HepG2 (cell line): ENCODE measurements around the gene TMTC3. TPM values are rescaled to one million over a fixed set of nuclear protein-coding genes. Genes with fewer than 3 reads are reported as not detected.
"Not testable (repeated sequence)": the region's sequence is repeated elsewhere in the genome, so short reads cannot be mapped to it uniquely, and the experiment has no call there.

Experiments
- ATAC-seq: fragments of 200-7000 bp; cut with Tn5 transposase; 3 replicates; pipeline ENCODE4 v1.9.1; 2020; ENCODE audit warnings: mild to moderate bottlenecking, moderate library complexity
- BruUV-seq: library from RNA; stranded (reverse); fragments of 400-500 nt; replicated peaks from 2 replicates; lab custom pipeline; 2021; lab: Mats Ljungman, UMichigan
- CTCF ChIA-PET: fragments of 300-600 bp; formaldehyde crosslinking; extraction: SDS; loops from one replicate; lab custom pipeline; 2021; ENCODE audit warnings: low total read pairs, inconsistent platforms, low intra/inter-chr PET ratio; lab: Yijun Ruan, JAX
- POLR2A ChIA-PET: fragments of 350-600 bp; sonication (Branson Sonifier 250); formaldehyde crosslinking; loops from one replicate; lab custom pipeline; 2020; ENCODE audit warnings: antibody characterized with exemption, inconsistent platforms; lab: Yijun Ruan, JAX
- DNase-seq: peaks from one replicate; pipeline ENCODE4 v3.0.0-alpha.2; 2015; ENCODE audit warnings: low spot score
- FAIRE-seq: peaks from 3 replicates; lab custom pipeline; 2011; peaks lifted over from hg19 to GRCh38; lab: Jason Lieb, UNC
- H2AFZ ChIP-seq: one replicate; pipeline ENCODE4 v1.6.1; 2011; ENCODE audit warnings: low read length, inconsistent platforms
- H3K27ac ChIP-seq: fragments of 300-600 bp; 3 replicates; pipeline ENCODE4 v1.8.0; 2011; ENCODE audit warnings: mixed run types, mild to moderate bottlenecking, mixed read lengths, low read length, inconsistent platforms; ENCODE audit not compliant: insufficient read depth; ENCODE audit errors: extremely low read length
- H3K27me3 ChIP-seq, 2 experiments: fragments of 200-600 bp in 1 of 2; 2 replicates in 1 of 2; 3 replicates in 1 of 2; pipeline versions ENCODE4 v1.6.0 to v1.8.0; 2011; ENCODE audit warnings: low read length in 2 of 2, mild to moderate bottlenecking in 2 of 2, moderate library complexity in 2 of 2, inconsistent platforms in 1 of 2; ENCODE audit not compliant: insufficient read depth in 2 of 2, control insufficient read depth in 1 of 2
- H3K36me3 ChIP-seq, 2 experiments: fragments of 200-600 bp in 1 of 2; replicated peaks in 1 of 2; 2 replicates in 1 of 2; 3 replicates in 1 of 2; pipeline versions ENCODE4 v1.5.1 to v1.8.0; 2011; ENCODE audit warnings: low read length in 2 of 2, inconsistent platforms in 1 of 2; ENCODE audit not compliant: insufficient read depth in 2 of 2, control insufficient read depth in 1 of 2
- H3K4me1 ChIP-seq: 2 replicates; pipeline ENCODE4 v1.5.1; 2012; ENCODE audit warnings: low read length, inconsistent platforms; ENCODE audit not compliant: insufficient read depth
- H3K4me2 ChIP-seq: 2 replicates; pipeline ENCODE4 v1.6.0; 2011; ENCODE audit warnings: low read depth, low read length, inconsistent platforms
- H3K4me3 ChIP-seq, 3 experiments: fragments of 200-600 bp in 1 of 3; sonication (generic), shearing (Covaris generic) in 1 of 3; replicated peaks in 1 of 3; 2 replicates each; pipeline ENCODE4 v1.5.1; 2011 to 2016; ENCODE audit warnings: low read length in 3 of 3, inconsistent platforms in 2 of 3, low read depth in 2 of 3, mild to moderate bottlenecking in 2 of 3, control low read depth in 1 of 3, mixed read lengths in 1 of 3; ENCODE audit not compliant: insufficient read depth in 1 of 3
- H3K79me2 ChIP-seq: one replicate; pipeline ENCODE4 v1.6.1; 2011; ENCODE audit warnings: low read length, inconsistent platforms; ENCODE audit not compliant: insufficient read depth
- H3K9ac ChIP-seq: 2 replicates; pipeline ENCODE4 v1.6.0; 2011; ENCODE audit warnings: mild to moderate bottlenecking, low read depth, low read length, inconsistent platforms; ENCODE audit not compliant: insufficient read depth
- H3K9me3 ChIP-seq: 2 replicates; pipeline ENCODE4 v1.5.1; 2012; ENCODE audit warnings: mild to moderate bottlenecking, low read length
- H4K20me1 ChIP-seq: 2 replicates; pipeline ENCODE4 v1.6.0; 2011; ENCODE audit warnings: inconsistent platforms, mild to moderate bottlenecking, low read length, moderate library complexity; ENCODE audit not compliant: insufficient read depth
- ARID2 ChIP-seq: sonication (generic); formaldehyde crosslinking; IDR thresholded peaks from 2 replicates; pipeline ENCODE4 v1.8.1; 2022; ENCODE audit warnings: mild to moderate bottlenecking, missing genetic modification reagents, borderline replicate concordance
- GPN1 ChIP-seq: sonication (generic); formaldehyde crosslinking; IDR thresholded peaks from 2 replicates; pipeline ENCODE4 v1.5.1; 2020; ENCODE audit warnings: missing genetic modification reagents, borderline replicate concordance
- MAFF ChIP-seq: IDR thresholded peaks from 2 replicates; pipeline ENCODE4 v1.6.1; 2011; ENCODE audit warnings: low read depth, low read length, improper control_type of control experiment
- MAFK ChIP-seq, 2 experiments: IDR thresholded peaks in 1 of 2; conservative IDR thresholded peaks in 1 of 2; 2 replicates each; pipeline ENCODE4 v1.6.1; 2011; ENCODE audit warnings: improper control_type of control experiment in 2 of 2, low read length in 2 of 2
- MLXIP ChIP-seq: sonication (generic); formaldehyde crosslinking; IDR thresholded peaks from 2 replicates; pipeline ENCODE4 v1.9.0; 2021; ENCODE audit warnings: missing genetic modification reagents, borderline replicate concordance
- NFE2 ChIP-seq: sonication (generic); formaldehyde crosslinking; IDR thresholded peaks from 2 replicates; pipeline ENCODE4 v1.4.0; 2020; ENCODE audit warnings: missing genetic modification reagents
- NFE2L2 ChIP-seq: fragments of 150-350 bp; IDR thresholded peaks from 2 replicates; pipeline ENCODE4 v1.6.1; 2014; ENCODE audit warnings: low read length
- POLR2G ChIP-seq: fragments of 200-400 bp; formaldehyde crosslinking; IDR thresholded peaks from 2 replicates; pipeline ENCODE4 v1.6.1; 2018; ENCODE audit warnings: mild to moderate bottlenecking, low read depth, low read length, moderate library complexity
- THAP11 ChIP-seq: IDR thresholded peaks from 2 replicates; pipeline ENCODE4 v1.6.1; 2016; ENCODE audit warnings: missing biosample characterization, missing genetic modification reagents
- ZNF225 ChIP-seq: sonication (generic); formaldehyde crosslinking; IDR thresholded peaks from 2 replicates; pipeline ENCODE4 v1.4.0; 2020; ENCODE audit warnings: mild to moderate bottlenecking, missing genetic modification reagents
- ZNF550 ChIP-seq: sonication (generic); formaldehyde crosslinking; IDR thresholded peaks from 2 replicates; pipeline ENCODE4 v1.4.0; 2020; ENCODE audit warnings: mild to moderate bottlenecking, missing genetic modification reagents, borderline replicate concordance
- WGBS: methylation state at CpG from one replicate; pipeline ENCODE4 v1.1.6; 2017; ENCODE audit warnings: low lambda C conversion rate; 5-methylcytosine and 5-hydroxymethylcytosine counted together
- in situ Hi-C: cut with HindIII; loops from 2 replicates; pipeline ENCODE4 v1.10.0; 2017; ENCODE audit warnings: low pct_unique_long_range_greater_than_20kb; ENCODE audit not compliant: extremely low pct_ligation_motif_present
- intact Hi-C: fragments of 100-400 bp; cut with micrococcal nuclease; formaldehyde crosslinking; loops from one replicate; pipeline ENCODE4 v1.10.0; 2022; ENCODE audit not compliant: unreplicated experiment
- polyA plus RNA-seq, 8 experiments: library from polyadenylated mRNA; depleted of rRNA in 3 of 8; stranded (reverse) in 7 of 8; unstranded in 1 of 8; fragments of >200 nt; fragmentation: Illumina TruSeq in 4 of 8; extraction: Trizol in 4 of 8; gene quantifications; 2 replicates each; pipeline versions ENCODE4 v1.2.1 to v1.2.3, GENCODE V29; 2011 to 2016; ENCODE audit warnings: low read depth in 4 of 8, missing spikeins in 1 of 8, mixed read lengths in 1 of 8; ENCODE audit not compliant: insufficient read depth in 1 of 8
- total RNA-seq, 5 experiments: library from RNA; depleted of rRNA; stranded (reverse); fragments of >200 nt; fragmentation: Illumina TruSeq; extraction: Trizol; gene quantifications; 2 replicates each; pipeline ENCODE4 v1.2.3, GENCODE V29; 2016; ENCODE audit warnings: low read depth in 1 of 5

TMTC3 gene
- total and polyA plus RNA-seq, 2 of the 13 experiments (the other 11 are each of a cell fraction or from before 2014, with no cell fraction given) = 6.3 to 22.5 TPM

- FAIRE-seq = no peak
- H3K27ac ChIP-seq = no peak overlapping the region
These were observed 9.7 kb upstream of the TMTC3 start for GRCh38 chr12:88132392-88132791.

GRCh38 chr12:88133181-88133580 is 8.9 kb upstream of the TMTC3 start:
- BruUV-seq, intact Hi-C loops, FAIRE-seq, H3K4me3 ChIP-seq, H3K9me3 ChIP-seq, H2AFZ ChIP-seq, H3K27ac ChIP-seq, ATAC-seq, H4K20me1 ChIP-seq, CTCF ChIA-PET, POLR2A ChIA-PET, H3K27me3 ChIP-seq, H3K4me2 ChIP-seq, H3K36me3 ChIP-seq, H3K79me2 ChIP-seq, DNase-seq, H3K9ac ChIP-seq, H3K4me1 ChIP-seq: not testable (repeated sequence)
- 95% methylated on average over 2 of the region's 2 CpGs for WGBS
- in situ Hi-C loops = loop anchor here (25.0 kb wide), 1 partner anchor 854 kb away; no protein-coding TSS in a partner anchor

More at GRCh38 chr12:88132392-88132791, 9.7 kb upstream of the TMTC3 start:
- Histone ChIP-seq H3K9ac (no peak overlapping the region), H3K4me2 (no peak overlapping the region), H3K4me1 (peaks cover 12% of the 10 kb centered on the region), H3K4me3 (no peak overlapping the region), H2AFZ (no peak overlapping the region), H3K36me3 (no peaks in the 10 kb centered on the region)
- no peak for DNase-seq
- CTCF ChIA-PET = no interaction called here
- TF ChIP-seq POLR2G = no peak
- no peak for TF ChIP-seq MLXIP (CRISPR knock-in tag)
- no peak for TF ChIP-seq ARID2 (CRISPR knock-in tag)
- TF ChIP-seq THAP11 (CRISPR knock-in tag) = no peak
- no peak for TF ChIP-seq ZNF550
- peak; percentile 87 for TF ChIP-seq MAFF
- TF ChIP-seq MAFK (conservative IDR thresholded peaks at IDR 0.05 in 1 of 2, IDR thresholded peaks at IDR 0.05 in 1 of 2; ENCODE audit: low read length in 2 of 2) = peak; percentile 89
- no peak for TF ChIP-seq GPN1 (CRISPR knock-in tag)
- peak; percentile 98 for TF ChIP-seq NFE2L2
- TF ChIP-seq NFE2 = 0 out of 2 replicates have a peak, but pooled peaks have one; percentile 50
- no peak for TF ChIP-seq ZNF225 (CRISPR knock-in tag)
- TF ChIP-seq, all 625 proteins: peak for 4
- H3K9me3 ChIP-seq = no peaks in the 10 kb centered on the region
- POLR2A ChIA-PET = no interaction called here
- no peaks in the 10 kb centered on the region for H3K27me3 ChIP-seq
- no TSS peak for BruUV-seq
- H4K20me1 ChIP-seq = no peaks in the 10 kb centered on the region
- intact Hi-C loops = no loop called here
- in situ Hi-C loops = loop anchor here (25.0 kb wide), 1 partner anchor 855 kb away; no protein-coding TSS in a partner anchor
- no peak for ATAC-seq
- H3K79me2 ChIP-seq = no peaks in the 10 kb centered on the region

- H4K20me1 ChIP-seq, DNase-seq, FAIRE-seq, H3K27me3 ChIP-seq, H3K4me2 ChIP-seq, H3K9me3 ChIP-seq, CTCF ChIA-PET, H3K27ac ChIP-seq, H3K9ac ChIP-seq, POLR2A ChIA-PET, H3K36me3 ChIP-seq, BruUV-seq, H2AFZ ChIP-seq, ATAC-seq, H3K4me3 ChIP-seq: not testable (repeated sequence)
- Histone ChIP-seq H3K79me2 (peaks cover 11% of the 10 kb centered on the region), H3K4me1 (peaks cover 29% of the 10 kb centered on the region)
- 95% methylated on average over 4 of the region's 4 CpGs for WGBS
- in situ Hi-C loops = loop anchor here (25.0 kb wide), 1 partner anchor 848 kb away; no protein-coding TSS in a partner anchor
- intact Hi-C loops = loop anchor here (5.0 to 10.0 kb wide), 5 partner anchors 38 to 875 kb away; a partner anchor contains a TSS
These were observed 2.4 kb upstream of the TMTC3 start for GRCh38 chr12:88139711-88140110.
